Body of pancreas (tissue), 4 donors: Measurements from ENCODE around the gene RAPH1.

ENCODE experiments used
- POLR2A ChIP-seq, 3 donors: fragments of 450-650 bp; IDR thresholded peaks; one replicate each; pipeline ENCODE4 v1.6.1; 2016; ENCODE audit warnings: antibody characterized with exemption in 3 of 3, mild to moderate bottlenecking in 2 of 3
- TF ChIP-seq, protein P1 (sequence below), 7 experiments: fragments of 450-650 bp in 4 of 7; fragments of 200-600 bp in 3 of 7; sonication (generic) in 3 of 7; IDR thresholded peaks; one replicate each; pipeline ENCODE4 v1.5.1; 2016 to 2019; ENCODE audit warnings: antibody characterized with exemption in 7 of 7

DNA sequence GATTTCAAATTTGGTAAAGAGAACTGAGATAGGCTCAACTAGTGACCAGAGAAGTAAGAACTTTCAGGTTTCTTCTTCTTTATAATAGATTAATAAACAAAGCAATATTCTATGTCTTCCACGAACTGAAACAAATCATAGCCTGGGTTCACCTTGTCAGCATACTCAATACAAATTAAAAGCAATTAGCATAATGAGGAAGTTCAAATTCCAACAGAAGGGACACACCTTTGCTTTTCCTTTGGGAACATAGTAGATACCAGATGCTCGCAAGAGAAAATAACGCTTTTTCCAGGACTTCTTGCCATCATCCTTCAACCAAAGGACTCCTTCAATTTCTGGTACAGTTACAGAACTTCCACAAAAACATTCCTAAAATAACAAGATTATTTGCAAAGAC lies 79.9 kb downstream of the RAPH1 start:
- TF ChIP-seq, protein P1, sequence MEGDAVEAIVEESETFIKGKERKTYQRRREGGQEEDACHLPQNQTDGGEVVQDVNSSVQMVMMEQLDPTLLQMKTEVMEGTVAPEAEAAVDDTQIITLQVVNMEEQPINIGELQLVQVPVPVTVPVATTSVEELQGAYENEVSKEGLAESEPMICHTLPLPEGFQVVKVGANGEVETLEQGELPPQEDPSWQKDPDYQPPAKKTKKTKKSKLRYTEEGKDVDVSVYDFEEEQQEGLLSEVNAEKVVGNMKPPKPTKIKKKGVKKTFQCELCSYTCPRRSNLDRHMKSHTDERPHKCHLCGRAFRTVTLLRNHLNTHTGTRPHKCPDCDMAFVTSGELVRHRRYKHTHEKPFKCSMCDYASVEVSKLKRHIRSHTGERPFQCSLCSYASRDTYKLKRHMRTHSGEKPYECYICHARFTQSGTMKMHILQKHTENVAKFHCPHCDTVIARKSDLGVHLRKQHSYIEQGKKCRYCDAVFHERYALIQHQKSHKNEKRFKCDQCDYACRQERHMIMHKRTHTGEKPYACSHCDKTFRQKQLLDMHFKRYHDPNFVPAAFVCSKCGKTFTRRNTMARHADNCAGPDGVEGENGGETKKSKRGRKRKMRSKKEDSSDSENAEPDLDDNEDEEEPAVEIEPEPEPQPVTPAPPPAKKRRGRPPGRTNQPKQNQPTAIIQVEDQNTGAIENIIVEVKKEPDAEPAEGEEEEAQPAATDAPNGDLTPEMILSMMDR (IDR thresholded peaks at IDR 0.05), result no peak
- TF ChIP-seq POLR2A (IDR thresholded peaks at IDR 0.05), result no peak
